DMS53 treated with DMSO at 0.1 percent for 48 hours (cell line): ENCODE results near the gene ANTKMT.

ENCODE experiments used
- DNase-seq: peaks from one replicate; lab custom pipeline; 2025; ENCODE audit not compliant: unreplicated experiment; lab: John Stamatoyannopoulos, UW

The ANTKMT gene, protein sequence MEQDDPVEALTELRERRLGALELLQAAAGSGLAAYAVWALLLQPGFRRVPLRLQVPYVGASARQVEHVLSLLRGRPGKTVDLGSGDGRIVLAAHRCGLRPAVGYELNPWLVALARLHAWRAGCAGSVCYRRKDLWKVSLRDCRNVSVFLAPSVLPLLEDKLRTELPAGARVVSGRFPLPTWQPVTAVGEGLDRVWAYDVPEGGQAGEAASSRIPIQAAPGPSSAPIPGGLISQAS

DNA sequence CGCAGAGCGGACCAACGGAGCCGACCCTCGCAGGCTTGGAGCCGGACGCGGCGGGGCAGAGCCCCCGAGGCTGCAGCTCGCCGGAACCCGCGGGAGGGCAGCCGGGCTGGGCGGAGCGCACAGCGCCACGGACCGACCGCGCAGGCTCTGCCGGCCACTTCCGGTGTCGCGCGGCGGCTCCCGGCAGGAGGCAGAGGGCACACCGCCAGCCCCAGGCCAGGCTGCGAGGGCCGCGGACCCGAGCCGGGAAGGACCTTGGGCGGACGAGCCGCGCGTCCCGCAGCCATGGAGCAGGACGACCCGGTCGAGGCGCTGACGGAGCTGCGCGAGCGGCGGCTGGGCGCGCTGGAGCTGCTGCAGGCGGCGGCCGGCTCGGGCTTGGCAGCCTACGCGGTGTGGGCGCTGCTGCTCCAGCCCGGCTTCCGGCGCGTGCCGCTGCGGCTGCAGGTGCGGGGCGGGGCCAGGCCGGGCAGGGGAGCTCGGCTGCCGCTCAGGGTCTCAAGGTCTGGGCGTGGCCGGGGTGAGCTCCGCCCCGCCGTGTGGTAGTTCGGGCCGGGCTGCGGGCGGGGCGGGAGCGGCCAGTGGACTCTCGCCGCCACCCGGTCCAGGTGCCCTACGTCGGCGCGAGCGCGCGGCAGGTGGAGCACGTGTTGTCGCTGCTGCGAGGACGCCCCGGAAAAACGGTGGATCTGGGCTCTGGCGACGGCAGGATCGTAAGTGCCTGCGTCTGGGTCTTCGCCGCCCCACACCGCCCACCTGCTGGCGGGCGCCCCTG, at the start of gene ANTKMT:
Gene ANTKMT (plus strand): TSS at position 157 of the 775 bp plus-strand sequence. CDS start 129 bp downstream, at position 286.
- peak; percentile 64 for DNase-seq

DNA sequence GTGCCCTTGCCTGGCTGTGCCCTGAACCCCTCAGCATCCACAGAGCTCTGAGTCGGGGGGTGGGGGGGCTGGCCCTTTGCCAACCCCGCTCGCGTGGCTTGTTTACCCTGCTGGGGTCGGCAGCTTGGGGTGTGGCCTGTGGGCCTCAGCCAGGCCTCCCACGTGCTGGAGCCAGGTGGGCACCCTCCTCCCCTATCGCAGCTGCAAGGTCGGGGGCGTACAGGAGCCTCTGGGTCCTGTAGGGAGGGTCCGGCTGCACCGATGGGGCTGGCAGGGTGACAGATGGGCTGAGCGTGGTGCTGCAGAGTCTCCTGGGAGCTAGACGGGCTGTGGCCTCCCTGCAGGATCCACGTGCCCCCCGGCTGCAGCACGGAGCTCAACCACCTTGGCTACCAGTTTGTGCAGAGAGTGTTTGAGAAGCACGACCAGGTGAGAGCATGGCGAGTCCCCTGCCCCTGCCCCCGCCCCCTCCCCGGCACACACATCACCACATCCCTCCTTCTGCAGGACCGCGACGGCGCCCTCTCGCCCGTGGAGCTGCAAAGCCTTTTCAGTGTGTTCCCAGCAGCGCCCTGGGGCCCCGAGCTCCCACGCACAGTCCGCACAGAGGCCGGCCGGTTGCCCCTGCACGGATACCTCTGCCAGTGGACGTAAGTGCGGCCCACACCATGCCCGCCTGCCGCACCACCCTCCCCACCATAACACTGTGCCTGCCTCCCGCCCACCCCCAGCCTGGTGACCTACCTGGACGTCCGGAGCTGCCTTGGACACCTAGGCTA, 49.4 kb upstream of the ANTKMT start:
- DNase-seq, result no peak

DNA sequence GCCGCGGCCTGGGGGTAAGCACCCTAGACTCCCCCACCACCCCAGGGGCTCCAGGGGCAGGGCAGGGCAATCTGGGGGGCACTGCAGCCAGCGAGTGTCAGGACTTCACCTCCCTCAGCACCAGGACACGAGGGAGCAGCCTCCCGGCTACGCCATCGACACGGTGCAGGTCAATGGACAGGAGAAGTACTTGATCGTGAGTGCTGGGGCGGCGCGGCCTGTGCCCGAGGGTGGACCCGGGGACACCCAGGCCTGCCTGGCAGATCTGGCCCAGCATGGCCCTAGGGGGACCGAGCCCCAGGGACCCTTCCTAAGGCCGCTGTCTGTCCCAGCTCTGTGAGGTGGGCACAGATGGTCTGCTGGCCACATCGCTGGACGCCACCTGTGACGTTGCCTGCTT, 48.6 kb upstream of the ANTKMT start:
- no peak for DNase-seq

DNA sequence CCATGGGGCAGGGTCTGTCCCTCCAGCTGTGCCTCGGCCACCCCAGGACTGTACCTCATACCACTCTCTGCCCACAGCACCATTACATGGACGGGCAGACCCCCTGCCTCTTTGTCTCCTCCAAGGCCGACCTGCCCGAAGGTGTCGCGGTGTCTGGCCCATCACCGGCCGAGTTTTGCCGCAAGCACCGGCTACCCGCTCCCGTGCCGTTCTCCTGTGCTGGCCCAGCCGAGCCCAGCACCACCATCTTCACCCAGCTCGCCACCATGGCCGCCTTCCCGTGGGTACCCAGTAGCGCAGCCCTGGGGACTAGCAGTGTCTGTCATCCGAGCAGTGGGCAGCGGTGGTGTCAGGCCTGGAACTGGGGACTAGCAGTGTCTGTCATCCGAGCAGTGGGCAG, 48.1 kb upstream of the ANTKMT start:
- DNase-seq, result no peak

DNA sequence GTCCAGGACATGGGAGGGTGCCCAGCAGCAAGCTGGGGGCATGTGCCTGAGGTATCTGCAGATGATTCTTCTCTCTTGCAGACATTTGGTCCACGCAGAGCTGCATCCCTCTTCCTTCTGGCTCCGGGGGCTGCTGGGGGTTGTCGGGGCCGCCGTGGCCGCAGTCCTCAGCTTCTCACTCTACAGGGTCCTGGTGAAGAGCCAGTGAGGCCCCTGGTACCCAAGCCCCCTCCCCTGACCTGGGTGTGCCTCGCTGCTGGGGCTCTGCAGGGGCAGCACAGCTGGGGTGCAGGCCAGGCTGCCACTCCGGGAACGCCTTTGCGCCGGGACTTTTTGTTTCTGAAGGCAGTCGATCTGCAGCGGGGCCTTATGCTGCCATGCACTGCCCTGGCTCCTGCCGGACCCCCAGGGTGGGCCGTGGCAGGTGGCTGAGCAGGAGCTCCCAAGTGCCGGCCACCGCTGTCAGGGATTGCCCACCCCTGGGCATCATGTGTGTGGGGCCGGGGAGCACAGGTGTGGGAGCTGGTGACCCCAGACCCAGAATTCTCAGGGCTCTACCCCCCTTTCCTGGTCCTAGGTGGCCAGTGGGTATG, 47.5 kb upstream of the ANTKMT start:
- no peak for DNase-seq

DNA sequence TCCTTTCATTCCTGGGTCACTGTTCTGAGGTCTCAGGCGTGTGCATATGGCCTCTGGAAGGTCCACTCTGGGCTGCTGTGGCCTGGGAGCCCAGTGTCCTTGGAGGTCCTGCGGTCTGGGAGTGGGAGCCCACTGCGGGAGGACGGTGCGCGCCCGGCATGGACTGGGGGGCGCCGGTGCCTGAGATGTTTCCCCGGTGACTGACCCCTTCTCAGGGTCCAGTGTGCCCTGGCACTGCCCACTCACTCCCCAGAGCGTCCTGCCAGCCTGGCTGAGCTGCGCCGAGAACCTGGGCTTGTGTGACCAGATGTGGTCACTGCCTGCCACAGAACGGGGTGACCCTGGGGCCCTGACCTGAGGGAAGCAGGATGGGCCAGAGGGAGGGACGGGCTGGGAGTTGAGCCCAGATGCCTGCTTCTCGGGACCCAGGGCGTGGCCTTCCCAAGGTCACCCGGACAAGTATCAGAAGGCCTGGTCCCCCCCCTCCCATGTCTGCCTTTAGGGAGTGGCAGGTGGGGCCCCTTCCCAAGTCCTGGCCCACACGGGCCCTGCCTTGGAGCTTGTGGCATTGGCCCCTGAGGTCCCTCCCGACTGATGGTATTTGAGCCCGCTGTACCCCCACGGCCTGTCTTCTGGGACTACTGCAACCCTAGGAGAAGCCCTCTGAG, 46.6 kb upstream of the ANTKMT start:
- no peak for DNase-seq

DNA sequence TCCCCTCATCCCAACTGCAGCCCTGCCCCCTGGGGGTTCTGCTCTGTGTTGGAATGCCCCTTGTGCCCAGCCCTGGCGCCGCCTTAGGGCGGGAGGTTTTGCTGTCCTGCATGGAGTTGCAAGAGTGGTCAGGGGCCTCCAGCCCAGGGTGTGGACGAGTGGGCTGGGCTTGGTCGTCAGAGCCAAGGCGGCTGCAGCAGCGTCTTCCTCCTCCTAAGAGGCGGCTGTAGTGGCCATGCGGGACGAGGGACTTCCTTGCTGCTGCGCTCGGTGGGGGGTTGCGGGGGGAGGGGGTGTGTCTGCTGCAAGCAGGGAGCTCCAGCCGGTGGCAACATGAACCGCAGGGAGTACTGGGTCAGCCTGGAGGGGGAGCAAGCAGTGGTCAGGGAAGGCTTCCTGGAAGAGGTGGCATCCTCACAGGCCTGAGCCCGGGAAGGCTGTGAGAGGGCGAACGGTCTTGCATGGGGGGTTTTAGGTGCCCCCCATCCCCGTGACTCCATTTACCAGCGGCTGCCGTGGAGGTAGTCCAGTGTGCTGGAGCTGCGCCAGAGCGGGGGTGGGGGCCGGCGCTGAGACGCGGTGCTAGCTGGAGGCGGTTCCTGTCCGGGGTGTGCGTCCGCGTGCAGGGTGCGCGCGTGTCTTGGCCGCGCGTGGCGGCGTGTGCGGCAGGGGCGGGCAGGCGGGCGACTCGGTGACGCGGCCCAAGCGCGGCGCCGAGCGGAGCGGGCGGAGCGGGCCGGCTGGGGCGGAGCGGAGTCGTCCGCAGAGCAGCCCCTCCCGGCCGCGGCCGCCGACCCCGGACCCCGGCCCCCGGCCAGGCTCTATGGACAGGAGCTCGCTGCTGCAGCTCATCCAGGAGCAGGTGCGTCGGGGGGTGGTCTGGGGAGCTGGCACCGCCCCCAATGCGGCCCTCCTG, 45.7 kb upstream of the ANTKMT start, which contains the start of gene RHBDL1:
Gene RHBDL1 (plus strand): TSS at position 704 of the 916 bp plus-strand sequence. CDS start 120 bp downstream, at position 824.
- no peak for DNase-seq

DNA sequence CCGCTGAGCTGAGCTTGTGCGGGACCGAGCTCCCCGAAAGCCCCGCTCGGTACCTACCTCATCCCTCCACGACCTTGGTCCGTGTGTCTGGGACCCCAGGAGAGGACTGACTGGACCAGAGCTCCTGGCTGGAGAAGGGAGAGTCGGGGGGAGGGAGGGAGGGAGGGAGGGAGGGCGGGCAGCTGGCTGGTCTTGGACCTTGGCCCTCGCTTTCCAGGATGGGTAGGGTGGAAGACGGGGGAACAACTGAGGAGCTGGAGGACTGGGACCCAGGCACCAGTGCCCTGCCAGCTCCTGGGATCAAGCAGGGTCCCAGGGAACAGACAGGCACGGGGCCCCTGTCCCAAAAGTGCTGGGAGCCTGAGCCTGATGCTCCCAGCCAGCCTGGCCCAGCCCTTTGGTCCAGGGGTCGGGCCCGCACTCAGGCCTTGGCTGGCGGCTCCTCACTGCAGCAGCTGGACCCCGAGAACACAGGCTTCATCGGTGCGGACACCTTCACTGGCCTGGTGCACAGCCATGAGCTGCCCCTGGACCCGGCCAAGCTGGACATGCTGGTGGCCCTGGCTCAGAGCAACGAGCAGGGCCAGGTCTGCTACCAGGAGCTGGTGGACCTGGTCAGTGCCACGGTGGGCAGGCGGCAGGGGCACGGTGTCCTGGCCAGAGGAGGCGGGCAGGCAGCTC, 44.9 kb upstream of the ANTKMT start:
- DNase-seq, result no peak

DNA sequence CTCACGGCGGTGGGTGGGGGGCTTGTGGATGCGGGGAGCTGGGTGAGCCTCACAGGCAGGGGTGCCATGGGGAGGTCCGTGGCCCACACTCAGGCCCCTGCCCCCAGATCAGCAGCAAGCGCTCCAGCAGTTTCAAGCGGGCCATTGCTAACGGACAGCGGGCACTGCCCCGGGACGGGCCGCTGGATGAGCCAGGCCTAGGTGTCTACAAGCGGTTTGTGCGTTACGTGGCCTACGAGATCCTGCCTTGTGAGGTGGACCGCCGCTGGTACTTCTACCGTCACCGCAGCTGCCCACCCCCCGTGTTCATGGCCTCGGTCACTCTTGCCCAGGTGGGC, 44.4 kb upstream of the ANTKMT start:
- no peak for DNase-seq

DNA sequence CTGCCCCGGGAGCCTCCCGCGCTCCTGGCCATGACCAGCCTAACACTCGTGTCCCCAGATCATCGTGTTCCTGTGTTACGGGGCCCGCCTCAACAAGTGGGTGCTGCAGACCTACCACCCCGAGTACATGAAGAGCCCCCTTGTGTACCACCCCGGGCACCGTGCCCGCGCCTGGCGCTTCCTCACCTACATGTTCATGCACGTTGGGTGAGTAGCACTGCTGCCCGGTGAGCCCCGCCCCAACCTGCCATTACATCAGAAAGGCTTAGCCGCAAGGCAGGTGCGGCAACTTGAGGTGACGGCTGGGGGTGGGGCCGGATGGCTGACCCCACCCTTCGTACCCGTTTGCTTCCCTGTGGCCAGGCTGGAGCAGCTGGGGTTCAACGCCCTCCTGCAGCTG, 44.0 kb upstream of the ANTKMT start:
- peak; percentile 46 for DNase-seq

DNA sequence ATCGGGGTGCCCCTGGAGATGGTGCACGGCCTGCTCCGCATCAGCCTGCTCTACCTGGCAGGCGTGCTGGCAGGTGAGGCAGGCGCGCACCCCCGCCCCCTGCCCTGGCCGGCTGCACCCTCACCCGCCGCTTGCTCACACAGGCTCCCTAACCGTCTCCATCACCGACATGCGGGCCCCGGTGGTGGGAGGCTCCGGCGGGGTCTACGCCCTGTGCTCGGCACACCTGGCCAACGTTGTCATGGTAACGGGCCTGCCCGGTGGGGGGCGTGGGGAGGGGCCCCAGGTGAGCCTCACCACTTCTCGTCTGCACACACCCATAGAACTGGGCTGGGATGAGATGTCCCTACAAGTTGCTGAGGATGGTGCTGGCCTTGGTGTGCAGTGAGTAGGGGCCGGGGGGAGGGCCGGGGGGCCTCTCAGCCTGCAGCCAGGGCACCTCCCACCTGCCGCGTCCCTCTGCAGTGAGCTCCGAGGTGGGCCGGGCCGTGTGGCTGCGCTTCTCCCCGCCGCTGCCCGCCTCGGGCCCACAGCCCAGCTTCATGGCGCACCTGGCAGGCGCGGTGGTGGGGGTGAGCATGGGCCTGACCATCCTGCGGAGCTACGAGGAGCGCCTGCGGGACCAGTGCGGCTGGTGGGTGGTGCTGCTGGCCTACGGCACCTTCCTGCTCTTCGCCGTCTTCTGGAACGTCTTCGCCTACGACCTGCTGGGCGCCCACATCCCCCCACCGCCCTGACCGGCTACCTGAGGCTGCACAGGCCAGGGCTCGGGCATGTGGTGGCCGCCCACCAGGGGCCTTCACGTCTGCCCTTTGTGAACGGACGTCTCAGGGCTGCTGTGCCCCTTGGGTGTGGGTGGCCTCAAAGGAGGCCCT, 43.4 kb upstream of the ANTKMT start:
- no peak for DNase-seq

DNA sequence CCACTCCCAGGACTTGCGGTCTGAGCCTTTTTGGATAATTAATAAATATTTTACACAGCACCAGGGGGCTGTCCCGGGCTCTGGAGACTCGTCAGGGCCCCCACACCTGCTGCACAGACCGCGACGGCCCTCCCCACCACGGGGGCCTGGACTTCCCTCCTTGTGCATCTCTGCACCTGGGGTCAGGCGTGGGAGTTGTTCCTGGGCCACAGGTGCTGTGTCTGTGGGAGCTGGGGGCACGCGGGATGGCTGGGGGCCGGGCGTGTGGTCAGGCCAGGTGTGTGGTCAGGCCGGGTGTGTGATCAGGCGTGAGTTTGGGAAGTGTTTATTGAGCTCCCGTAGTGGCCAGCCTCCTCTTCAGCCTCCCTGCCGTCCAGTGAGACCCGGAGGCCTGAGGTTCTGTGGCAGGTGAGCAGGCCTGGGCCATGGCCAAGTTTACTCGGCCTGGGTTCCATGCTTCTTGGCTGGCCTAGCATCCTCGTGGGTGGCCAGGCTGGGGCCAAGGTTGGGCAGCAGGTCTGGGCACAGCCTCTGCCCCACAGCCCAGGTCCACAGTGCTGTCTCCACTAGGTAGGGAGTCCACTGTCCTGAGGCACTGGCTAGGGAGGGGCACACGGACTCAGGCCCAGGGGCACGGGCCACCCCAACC, 42.6 kb upstream of the ANTKMT start:
- DNase-seq, result no peak

DNA sequence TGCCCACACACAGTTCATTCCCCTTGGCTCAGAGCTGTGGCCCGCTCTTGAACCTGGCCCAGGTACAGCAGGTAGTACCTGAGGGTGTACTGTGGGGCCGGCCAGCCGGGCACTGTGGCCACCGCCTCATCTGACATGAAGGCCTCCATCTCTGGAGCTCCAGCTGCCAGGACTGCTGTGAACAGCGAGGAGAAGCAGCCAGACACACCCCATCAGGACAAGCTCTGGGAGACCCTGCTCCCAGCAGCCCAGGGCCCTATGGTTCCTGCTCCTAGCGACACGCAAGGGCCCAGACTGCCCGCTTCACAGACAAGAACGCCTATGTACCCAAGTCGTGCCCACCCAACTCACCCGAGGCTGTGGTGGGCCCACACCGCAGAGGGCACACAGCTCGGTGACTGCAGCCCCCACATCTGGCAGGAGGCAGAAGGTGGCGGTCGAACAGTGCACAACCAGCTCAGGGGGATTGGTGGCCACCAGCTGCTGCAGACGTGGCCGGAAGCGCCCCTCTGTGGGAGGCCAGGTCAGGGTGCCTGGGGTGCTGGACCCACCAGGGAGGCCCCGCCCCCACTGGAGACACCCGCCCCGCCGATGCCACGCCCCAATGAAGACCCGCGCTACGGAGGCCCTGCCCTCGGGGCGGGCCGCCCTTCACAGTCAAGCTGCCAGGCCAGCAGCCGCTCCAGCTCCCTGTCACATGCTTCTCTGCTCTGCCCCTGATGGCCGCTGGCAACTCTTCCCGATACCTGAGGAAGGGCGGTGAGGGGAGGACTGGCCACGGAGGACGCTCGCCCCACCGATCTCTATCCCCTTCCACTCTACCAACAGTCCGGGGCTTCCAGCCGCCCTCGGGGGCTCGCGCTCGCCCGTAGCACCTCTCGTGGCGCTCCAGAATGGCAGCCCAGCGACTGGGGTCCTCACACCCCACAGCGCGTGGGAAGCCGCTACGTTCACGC, 41.8 kb upstream of the ANTKMT start:
- peak; percentile 59 for DNase-seq

DNA sequence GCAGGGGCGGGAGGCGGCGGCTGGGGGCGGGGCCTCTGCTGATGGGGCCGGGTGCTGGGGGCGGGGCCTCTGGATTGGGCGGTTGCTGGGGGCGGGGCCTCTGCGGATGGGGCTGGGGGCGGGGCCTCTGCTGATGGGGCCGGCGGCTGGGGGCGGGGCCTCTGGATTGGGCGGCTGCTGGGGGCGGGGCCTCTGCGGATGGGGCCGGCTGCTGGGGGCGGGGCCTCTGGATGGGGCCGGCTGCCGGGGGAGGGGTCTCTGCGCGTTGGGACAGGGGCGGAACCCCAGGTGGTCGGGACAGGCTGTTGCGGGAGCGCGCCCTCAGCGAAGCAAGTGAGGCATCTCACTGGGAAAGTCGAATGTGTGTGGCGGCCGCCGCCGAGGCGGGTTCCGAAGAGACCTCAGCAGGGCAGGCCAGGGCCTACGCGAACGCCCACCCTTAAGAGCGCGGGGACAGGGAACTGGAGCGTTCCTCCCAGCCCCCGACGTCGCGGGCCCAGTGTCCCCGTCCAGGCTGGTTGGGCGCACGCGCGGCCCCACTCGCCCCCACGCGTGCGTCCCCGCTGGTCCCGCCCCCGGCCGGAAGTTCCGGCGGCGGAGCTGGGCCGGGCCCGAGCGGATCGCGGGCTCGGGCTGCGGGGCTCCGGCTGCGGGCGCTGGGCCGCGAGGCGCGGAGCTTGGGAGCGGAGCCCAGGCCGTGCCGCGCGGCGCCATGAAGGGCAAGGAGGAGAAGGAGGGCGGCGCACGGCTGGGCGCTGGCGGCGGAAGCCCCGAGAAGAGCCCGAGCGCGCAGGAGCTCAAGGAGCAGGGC, 40.9 kb upstream of the ANTKMT start, which contains the start of gene STUB1:
Gene STUB1 (plus strand): TSS at position 597 of the 811 bp plus-strand sequence. CDS start 116 bp downstream, at position 713.
- peak; percentile 74 for DNase-seq

DNA sequence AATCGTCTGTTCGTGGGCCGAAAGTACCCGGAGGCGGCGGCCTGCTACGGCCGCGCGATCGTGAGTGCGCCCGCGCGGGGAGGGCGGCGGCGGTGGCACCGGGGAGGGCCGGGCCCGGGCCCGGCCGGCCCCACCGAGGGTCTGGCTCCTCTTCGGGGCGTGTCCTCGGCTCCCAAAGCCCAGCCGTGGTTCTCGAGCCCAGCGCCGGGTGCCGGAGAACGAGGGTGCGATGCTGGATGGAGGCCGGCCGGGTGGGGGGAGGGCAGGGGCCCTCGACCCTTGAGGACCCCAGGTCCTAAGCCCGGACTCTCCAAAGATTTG, 40.4 kb upstream of the ANTKMT start:
- no peak for DNase-seq
